GM18517 (cell line): Measurements from ENCODE around the gene TCOF1.

Experiments
- ATAC-seq: cut with Tn5 transposase; IDR thresholded peaks from one replicate; pipeline ENCODE4 v1.9.1; 2021; ENCODE audit warnings: mild to moderate bottlenecking, moderate library complexity; ENCODE audit not compliant: unreplicated experiment

TCOF1 gene

GRCh38 chr5:150322202-150322601 lies 35.3 kb upstream of the TCOF1 start:
- no peak for ATAC-seq

- no peak for ATAC-seq
Observed at GRCh38 chr5:150323092-150323491, 34.4 kb upstream of the TCOF1 start.

- no peak for ATAC-seq
Observed at GRCh38 chr5:150323819-150324218, 33.7 kb upstream of the TCOF1 start.

GRCh38 chr5:150325426-150325825 lies 32.1 kb upstream of the TCOF1 start:
- ATAC-seq, result no peak

GRCh38 chr5:150326707-150327106 lies 30.8 kb upstream of the TCOF1 start:
- no peak for ATAC-seq

GRCh38 chr5:150327139-150327538 lies 30.4 kb upstream of the TCOF1 start:
- no peak for ATAC-seq

GRCh38 chr5:150328515-150328914 lies 29.0 kb upstream of the TCOF1 start:
- ATAC-seq, result no peak

GRCh38 chr5:150329038-150329437 lies 28.5 kb upstream of the TCOF1 start:
- ATAC-seq, result no peak

GRCh38 chr5:150329881-150330876 lies 27.3 kb upstream of the TCOF1 start:
- ATAC-seq, result no peak

GRCh38 chr5:150333400-150333799 lies 24.1 kb upstream of the TCOF1 start:
- no peak for ATAC-seq

- ATAC-seq, result no peak
Observed at GRCh38 chr5:150335778-150336177, 21.7 kb upstream of the TCOF1 start.

- ATAC-seq, result no peak
Observed at GRCh38 chr5:150338546-150338945, 19.0 kb upstream of the TCOF1 start.

GRCh38 chr5:150339165-150339564 lies 18.3 kb upstream of the TCOF1 start:
- ATAC-seq, result no peak

- ATAC-seq, result no peak
Observed at GRCh38 chr5:150339841-150340240, 17.7 kb upstream of the TCOF1 start.

GRCh38 chr5:150340614-150341255 lies 16.8 kb upstream of the TCOF1 start:
- no peak for ATAC-seq

GRCh38 chr5:150341331-150341730 lies 16.2 kb upstream of the TCOF1 start:
- ATAC-seq, result no peak

GRCh38 chr5:150341989-150342388 lies 15.5 kb upstream of the TCOF1 start:
- ATAC-seq, result no peak

GRCh38 chr5:150342583-150342982 lies 14.9 kb upstream of the TCOF1 start:
- no peak for ATAC-seq

GRCh38 chr5:150343994-150344631 lies 13.4 kb upstream of the TCOF1 start:
- no peak for ATAC-seq

- ATAC-seq, result no peak
Observed at GRCh38 chr5:150345716-150346115, 11.8 kb upstream of the TCOF1 start.

GRCh38 chr5:150346592-150346991 lies 10.9 kb upstream of the TCOF1 start:
- no peak for ATAC-seq

GRCh38 chr5:150347003-150347402 lies 10.5 kb upstream of the TCOF1 start:
- no peak for ATAC-seq
